Measurements from ENCODE around the gene TMEM60. TPM values are rescaled to one million over a fixed set of nuclear protein-coding genes. Genes with fewer than 3 reads are reported as not detected.

The TMEM60 gene
- total RNA-seq, 4 donors from 2014 or later: 7.8 to 17.4 (median 11.7) TPM

DNA sequence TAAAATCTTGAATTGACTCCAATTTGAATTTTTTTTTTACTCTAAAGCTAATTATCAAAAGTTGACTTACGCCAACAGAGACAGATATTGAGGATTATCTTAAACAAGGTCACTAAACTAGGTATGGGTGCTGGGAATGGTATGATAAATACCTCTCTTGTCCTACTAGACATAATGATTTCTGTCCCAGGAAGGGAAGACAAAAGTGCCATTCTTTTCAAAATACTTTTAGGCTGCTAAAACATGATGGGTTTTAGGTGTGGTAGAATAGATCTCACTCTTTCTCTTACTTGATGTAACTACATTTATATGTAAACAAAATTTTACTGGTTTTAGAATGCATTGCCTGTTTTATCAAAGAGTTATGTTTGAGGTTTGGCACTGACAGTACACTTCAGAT, 15.1 kb downstream of the TMEM60 start:
- Histone ChIP-seq H3K27ac (no peak overlapping the region), H3K4me1 (no peaks in the 10 kb centered on the region), H3K9me3 (no peaks in the 10 kb centered on the region), H3K36me3 (peaks cover 0 to 51% (median 3%) of the 10 kb centered on the region in 3 donors), H3K4me3 (no peak overlapping the region), H3K27me3 (no peaks in the 10 kb centered on the region)
- no peak for DNase-seq (ENCODE audit: low spot score in 2 of 2)
- TF ChIP-seq CTCF (IDR thresholded peaks at IDR 0.05) (no peak), EP300 (IDR thresholded peaks at IDR 0.05) (no peak), POLR2A (IDR thresholded peaks at IDR 0.05) (no peak)
- WGBS, 2 donors: 95 to 96% methylated on average over 1 of the region's 1 CpG

GRCh38 chr7:77782383-77782782, 15.9 kb downstream of the TMEM60 start:
- Histone ChIP-seq H3K4me3 (no peak overlapping the region), H3K27ac (no peak overlapping the region), H3K27me3 (no peaks in the 10 kb centered on the region), H3K36me3 (peaks cover 0 to 57% (median 3%) of the 10 kb centered on the region in 3 donors), H3K4me1 (no peaks in the 10 kb centered on the region), H3K9me3 (no peaks in the 10 kb centered on the region)
- no peak for DNase-seq (ENCODE audit: low spot score in 2 of 2)
- TF ChIP-seq POLR2A (IDR thresholded peaks at IDR 0.05) (no peak), EP300 (IDR thresholded peaks at IDR 0.05) (no peak), CTCF (IDR thresholded peaks at IDR 0.05) (no peak)
- 95 to 97% methylated on average over 4 of the region's 4 CpGs for WGBS, 2 donors

DNA sequence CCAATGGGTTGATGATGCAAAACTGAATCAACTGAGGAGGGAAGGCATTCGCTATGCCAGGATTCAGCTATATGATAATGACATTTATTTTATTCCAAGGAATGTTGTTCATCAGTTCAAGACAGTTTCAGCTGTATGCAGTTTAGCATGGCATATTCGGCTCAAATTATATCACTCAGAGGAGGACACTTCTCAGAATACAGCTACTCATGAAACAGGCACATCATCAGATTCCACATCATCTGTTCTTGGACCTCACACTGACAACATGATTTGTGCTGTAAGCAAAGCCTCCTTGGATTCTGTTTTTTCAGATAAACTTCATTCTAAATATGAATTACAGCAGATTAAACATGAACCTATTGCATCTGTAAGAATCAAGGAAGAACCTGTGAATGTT, 19.7 kb downstream of the TMEM60 start:
- peaks cover 3 to 82% (median 10%) of the 10 kb centered on the region in 3 donors for H3K36me3 ChIP-seq
- no peak overlapping the region for H3K4me3 ChIP-seq
- WGBS, 2 donors: 95 to 100% methylated on average over 2 of the region's 2 CpGs
- H3K27me3 ChIP-seq: no peaks in the 10 kb centered on the region
- no peak for TF ChIP-seq EP300 (IDR thresholded peaks at IDR 0.05)
- no peak for TF ChIP-seq CTCF (IDR thresholded peaks at IDR 0.05)
- TF ChIP-seq POLR2A (IDR thresholded peaks at IDR 0.05): no peak
- H3K4me1 ChIP-seq: no peaks in the 10 kb centered on the region
- no peak for DNase-seq (ENCODE audit: low spot score in 2 of 2)
- peaks cover 0 to 16% (median 5%) of the 10 kb centered on the region in 4 donors for H3K9me3 ChIP-seq
- H3K27ac ChIP-seq: no peak overlapping the region

- Histone ChIP-seq H3K9me3 (peaks cover 0 to 11% (median 3%) of the 10 kb centered on the region in 4 donors), H3K4me3 (no peak overlapping the region), H3K36me3 (peaks cover 0 to 75% (median 19%) of the 10 kb centered on the region in 3 donors), H3K4me1 (no peaks in the 10 kb centered on the region), H3K27ac (no peak overlapping the region), H3K27me3 (no peaks in the 10 kb centered on the region)
- TF ChIP-seq POLR2A (IDR thresholded peaks at IDR 0.05) (no peak), EP300 (IDR thresholded peaks at IDR 0.05) (no peak), CTCF (IDR thresholded peaks at IDR 0.05) (no peak)
- DNase-seq (ENCODE audit: low spot score in 2 of 2): no peak
These were observed 26.3 kb downstream of the TMEM60 start for GRCh38 chr7:77771901-77772300.

- no peaks in the 10 kb centered on the region for H3K9me3 ChIP-seq
- peaks cover 0 to 7% (median 0%) of the 10 kb centered on the region in 4 donors for H3K4me1 ChIP-seq
- 88 to 92% methylated on average over 8 of the region's 8 CpGs for WGBS, 2 donors
- H3K27ac ChIP-seq: no peak overlapping the region
- no peaks in the 10 kb centered on the region for H3K27me3 ChIP-seq
- H3K4me3 ChIP-seq: no peak overlapping the region
- DNase-seq (ENCODE audit: low spot score in 2 of 2): no peak
- TF ChIP-seq EP300 (IDR thresholded peaks at IDR 0.05): no peak
- TF ChIP-seq POLR2A (IDR thresholded peaks at IDR 0.05): no peak
- TF ChIP-seq CTCF (IDR thresholded peaks at IDR 0.05): no peak
- peaks cover 0 to 63% (median 10%) of the 10 kb centered on the region in 3 donors for H3K36me3 ChIP-seq
These were observed 27.9 kb downstream of the TMEM60 start for GRCh38 chr7:77770316-77770715.

All from tibial nerve (tissue), 4 donors.